ENCODE results near the gene SIGLEC6.

The SIGLEC6 gene

DNA sequence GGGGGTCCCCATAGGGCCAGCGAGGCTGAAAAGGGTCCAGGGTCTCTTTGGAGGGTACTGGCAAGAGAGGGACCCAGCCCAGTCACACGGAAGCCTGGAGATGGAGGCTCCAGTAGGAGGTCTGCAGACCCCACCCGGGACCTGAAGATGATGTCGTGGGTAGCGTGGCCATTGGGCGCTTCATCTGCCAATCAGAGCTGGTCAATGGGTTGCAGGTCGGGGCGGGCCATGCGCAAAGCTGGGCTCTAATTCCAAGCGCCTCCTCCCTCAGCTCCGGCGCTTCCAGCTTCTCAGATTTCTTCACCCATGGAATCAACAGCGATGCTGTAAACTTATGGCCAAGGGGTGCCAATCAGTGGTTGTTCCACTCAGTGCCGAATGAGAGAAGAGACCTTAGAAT is 40.8 kb downstream of the SIGLEC6 start:
- no peak for DNase-seq (ENCODE audit: low read depth)
- TF ChIP-seq, protein P1, sequence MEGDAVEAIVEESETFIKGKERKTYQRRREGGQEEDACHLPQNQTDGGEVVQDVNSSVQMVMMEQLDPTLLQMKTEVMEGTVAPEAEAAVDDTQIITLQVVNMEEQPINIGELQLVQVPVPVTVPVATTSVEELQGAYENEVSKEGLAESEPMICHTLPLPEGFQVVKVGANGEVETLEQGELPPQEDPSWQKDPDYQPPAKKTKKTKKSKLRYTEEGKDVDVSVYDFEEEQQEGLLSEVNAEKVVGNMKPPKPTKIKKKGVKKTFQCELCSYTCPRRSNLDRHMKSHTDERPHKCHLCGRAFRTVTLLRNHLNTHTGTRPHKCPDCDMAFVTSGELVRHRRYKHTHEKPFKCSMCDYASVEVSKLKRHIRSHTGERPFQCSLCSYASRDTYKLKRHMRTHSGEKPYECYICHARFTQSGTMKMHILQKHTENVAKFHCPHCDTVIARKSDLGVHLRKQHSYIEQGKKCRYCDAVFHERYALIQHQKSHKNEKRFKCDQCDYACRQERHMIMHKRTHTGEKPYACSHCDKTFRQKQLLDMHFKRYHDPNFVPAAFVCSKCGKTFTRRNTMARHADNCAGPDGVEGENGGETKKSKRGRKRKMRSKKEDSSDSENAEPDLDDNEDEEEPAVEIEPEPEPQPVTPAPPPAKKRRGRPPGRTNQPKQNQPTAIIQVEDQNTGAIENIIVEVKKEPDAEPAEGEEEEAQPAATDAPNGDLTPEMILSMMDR (IDR thresholded peaks at IDR 0.05; ENCODE audit: insufficient read depth, low read depth, low read length, missing control alignments) = no peak
- H3K4me3 ChIP-seq (ENCODE audit: low read length) = no peak overlapping the region

DNA sequence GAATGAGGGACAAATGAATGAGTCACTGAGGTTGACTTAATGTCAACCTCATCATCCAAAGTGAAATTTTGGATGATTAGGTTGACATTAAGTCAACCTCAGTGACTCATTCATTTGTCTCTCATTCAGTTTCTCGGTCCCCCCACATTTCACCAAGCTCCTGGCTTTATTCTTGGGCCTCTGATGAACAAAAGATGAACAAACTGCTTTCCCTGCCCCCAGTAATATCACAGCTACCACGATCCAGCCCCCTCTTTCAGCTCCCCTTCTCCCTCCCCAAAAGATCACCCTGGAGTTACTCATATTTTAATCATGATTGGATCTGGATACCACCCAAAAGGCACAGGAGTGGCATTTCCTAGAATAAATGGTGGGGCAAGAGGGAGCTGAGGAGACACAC is 42.4 kb downstream of the SIGLEC6 start:
- TF ChIP-seq, protein P1 (IDR thresholded peaks at IDR 0.05; ENCODE audit: insufficient read depth, low read depth, low read length, missing control alignments) = no peak
- no peak for DNase-seq (ENCODE audit: low read depth)

DNA sequence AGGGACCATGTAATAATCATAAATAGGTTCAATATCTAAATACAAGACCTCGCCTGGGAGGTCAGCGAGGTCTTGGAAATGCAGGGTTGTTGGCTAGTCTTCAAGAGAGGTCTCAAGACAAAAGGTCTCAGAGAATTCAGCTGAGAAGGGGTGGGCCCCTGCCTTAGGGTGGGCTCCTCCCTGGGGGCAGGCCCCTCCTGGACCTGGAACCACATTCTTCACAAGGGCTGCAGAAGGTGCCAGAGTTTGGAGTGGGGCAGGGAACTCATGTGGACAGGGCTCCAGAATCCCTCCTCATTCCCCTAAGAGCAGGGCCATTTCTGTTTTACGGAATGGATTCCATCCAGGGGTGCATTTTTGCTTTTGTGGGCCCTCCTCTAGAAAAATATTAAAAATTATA is 43.0 kb downstream of the SIGLEC6 start:
- H3K4me3 ChIP-seq (ENCODE audit: low read length) = no peak overlapping the region
- no peak for DNase-seq (ENCODE audit: low read depth)
- TF ChIP-seq, protein P1 (IDR thresholded peaks at IDR 0.05; ENCODE audit: insufficient read depth, low read depth, low read length, missing control alignments) = no peak

More for the DNA sequence above, 42.4 kb downstream of the SIGLEC6 start:
- no peak overlapping the region for H3K4me3 ChIP-seq (ENCODE audit: low read length)

DNA sequence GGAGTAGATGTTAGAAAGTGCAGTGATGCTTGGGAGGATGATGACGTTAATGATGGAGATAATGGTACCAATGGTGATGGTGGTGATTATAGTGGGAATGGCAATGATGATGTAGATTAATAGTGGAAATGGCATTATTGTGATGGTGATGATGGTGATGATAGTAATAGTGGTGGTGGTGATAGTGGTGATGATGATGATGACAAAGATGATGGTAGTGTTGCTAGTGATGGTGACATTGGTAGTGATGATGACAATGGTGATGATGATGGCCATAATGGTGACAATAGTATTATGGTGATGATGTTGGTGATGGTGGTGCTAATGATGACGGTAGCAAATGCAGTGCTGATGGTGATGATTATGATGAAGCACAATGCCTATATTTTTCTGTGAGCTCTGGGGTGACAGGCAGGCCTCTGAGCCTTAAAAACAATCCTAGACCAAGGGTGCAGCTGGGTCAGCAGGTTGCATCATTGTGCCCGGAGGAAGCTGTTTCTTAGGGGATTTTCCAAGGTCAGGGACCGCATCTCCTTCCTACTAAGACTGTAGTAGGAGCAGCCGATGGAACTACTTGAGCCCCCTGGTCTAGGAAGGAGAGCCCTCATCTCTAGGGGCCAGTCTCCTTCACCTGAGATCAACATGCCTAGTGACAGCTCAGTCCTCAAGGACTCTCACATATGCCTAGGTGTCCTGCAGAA is 45.4 kb downstream of the SIGLEC6 start:
- TF ChIP-seq, protein P1 (IDR thresholded peaks at IDR 0.05; ENCODE audit: insufficient read depth, low read depth, low read length, missing control alignments) = no peak
- no peak overlapping the region for H3K4me3 ChIP-seq (ENCODE audit: low read length)
- no peak for DNase-seq (ENCODE audit: low read depth)

DNA sequence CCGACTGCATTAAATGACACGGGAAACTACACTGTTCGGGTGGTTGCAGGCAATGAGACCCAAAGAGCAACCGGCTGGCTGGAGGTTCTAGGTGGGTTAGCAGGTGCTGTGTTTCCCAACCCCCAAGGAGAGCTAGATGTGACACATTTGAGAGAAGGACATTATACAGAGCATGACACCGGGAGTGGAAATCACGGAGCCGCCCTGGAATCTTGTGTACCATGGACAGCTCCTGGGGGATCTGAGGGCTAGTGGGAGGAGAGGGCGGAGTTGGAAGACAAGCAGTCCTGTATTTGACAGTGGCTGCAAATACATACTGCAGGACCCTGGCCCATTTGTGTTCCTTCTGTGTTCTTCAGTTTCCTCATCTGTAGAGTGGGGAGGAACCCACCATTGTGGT is 50.9 kb downstream of the SIGLEC6 start:
- TF ChIP-seq, protein P1 (IDR thresholded peaks at IDR 0.05; ENCODE audit: insufficient read depth, low read depth, low read length, missing control alignments) = no peak
- no peak for DNase-seq (ENCODE audit: low read depth)
- H3K4me3 ChIP-seq (ENCODE audit: low read length) = no peak overlapping the region

DNA sequence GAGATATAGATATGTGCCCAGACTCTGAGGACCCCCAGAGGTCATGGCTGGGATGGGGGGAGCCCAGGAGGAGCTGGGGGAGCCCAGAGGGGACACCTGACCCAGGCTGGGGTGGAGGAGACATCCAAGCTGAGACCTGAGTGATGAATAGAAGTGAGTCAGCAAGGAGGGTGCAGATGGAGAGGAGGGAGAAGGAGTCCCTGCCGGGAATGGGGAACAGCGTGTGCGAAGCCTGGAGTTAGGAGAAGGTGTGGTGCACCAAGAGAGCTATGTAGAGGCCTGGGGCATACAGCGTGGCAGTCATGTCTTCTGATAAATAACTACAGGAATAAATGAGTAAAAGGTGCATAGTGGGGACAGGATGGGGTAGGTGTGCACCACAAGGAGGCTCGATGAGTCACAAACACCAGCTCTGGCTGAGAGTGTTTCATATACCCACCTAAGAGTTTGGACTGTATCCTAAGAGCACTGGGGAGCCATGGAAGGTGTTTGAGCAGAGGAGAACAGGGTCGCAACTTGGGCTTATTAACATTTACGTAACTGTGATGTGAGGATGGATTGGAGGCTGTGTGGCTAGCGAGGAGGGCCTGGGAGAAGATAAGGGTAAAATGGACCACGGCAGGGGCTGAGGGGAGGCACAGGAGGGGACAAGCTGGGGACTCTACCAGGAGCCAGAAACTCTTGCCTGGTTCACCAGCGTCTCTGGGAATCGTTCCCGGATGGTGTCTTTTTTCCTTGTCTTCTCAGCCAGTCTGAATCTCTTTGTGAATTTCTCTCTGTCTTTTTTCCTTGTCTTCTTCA is 51.7 kb downstream of the SIGLEC6 start:
- TF ChIP-seq, protein P1 (IDR thresholded peaks at IDR 0.05; ENCODE audit: insufficient read depth, low read depth, low read length, missing control alignments) = no peak
- no peak overlapping the region for H3K4me3 ChIP-seq (ENCODE audit: low read length)
- DNase-seq (ENCODE audit: low read depth) = no peak

All from epithelial cell of esophagus (primary cell).